T-helper 1 cell (primary cell): ENCODE measurements around the gene SLC22A4.

ENCODE experiments used
- DNase-seq, 5 donors: peaks; one replicate each; pipeline ENCODE4 v3.0.0-alpha.2; 2012 to 2020

The SLC22A4 gene

DNA sequence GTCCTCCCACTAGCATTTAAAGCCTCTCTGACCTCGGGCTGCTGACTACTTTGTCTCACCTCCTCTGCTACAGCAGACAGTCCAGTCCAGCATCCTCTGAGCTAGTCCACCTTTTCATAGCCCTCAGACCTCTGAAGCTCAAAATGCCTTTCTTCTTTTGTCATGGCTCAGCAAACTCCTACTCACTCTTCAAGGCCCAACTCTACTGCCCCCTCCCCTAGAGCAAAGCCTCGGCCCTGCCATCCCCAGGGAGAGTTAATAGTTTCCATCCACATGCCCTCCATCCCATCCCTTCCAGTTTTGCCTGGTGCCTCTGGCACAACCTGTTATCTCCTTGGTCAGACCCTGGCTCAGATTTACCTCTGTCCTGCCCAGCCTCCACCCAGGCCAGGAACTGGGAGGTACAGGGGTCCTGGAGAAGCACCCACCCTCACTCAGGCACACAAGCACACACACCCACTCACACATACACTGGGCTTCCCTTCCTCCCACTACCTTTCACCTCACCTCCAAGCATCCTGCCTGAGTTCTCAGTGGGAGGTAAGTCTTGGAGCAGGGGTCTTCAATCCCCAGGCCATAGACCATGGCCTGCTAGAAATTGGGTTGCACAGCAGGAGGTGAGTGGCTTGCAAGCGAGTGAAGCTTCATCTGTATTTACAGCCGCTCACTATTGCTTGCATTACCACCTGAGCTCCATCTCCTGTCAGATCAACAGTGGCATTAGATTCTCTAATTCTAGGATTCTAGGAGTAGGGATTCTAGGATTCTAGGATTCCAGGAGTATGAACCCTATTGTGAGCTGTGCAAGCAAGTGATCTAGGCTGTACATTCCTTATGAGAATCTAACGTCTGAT lies 18.6 kb upstream of the SLC22A4 start:
- DNase-seq: no peak

DNA sequence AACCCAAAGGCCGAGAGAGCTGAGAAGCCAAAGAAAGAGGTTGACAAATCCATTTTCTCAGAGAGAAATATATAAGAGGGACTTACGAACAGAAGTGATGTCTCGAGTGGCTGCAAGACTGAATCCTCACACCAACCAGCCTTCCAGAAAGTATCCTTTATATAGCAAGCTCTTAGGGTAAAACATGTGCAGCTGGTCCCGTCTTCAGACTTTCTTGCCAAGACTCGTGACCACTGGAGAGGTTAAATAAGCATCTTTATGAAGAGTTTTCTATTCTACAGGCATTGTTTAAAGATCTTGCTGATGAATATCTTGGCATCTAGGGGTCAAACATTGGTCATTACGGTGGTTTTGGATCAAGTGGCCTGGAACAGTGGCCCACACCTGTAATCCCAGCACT lies 16.9 kb upstream of the SLC22A4 start:
- no peak for DNase-seq

DNA sequence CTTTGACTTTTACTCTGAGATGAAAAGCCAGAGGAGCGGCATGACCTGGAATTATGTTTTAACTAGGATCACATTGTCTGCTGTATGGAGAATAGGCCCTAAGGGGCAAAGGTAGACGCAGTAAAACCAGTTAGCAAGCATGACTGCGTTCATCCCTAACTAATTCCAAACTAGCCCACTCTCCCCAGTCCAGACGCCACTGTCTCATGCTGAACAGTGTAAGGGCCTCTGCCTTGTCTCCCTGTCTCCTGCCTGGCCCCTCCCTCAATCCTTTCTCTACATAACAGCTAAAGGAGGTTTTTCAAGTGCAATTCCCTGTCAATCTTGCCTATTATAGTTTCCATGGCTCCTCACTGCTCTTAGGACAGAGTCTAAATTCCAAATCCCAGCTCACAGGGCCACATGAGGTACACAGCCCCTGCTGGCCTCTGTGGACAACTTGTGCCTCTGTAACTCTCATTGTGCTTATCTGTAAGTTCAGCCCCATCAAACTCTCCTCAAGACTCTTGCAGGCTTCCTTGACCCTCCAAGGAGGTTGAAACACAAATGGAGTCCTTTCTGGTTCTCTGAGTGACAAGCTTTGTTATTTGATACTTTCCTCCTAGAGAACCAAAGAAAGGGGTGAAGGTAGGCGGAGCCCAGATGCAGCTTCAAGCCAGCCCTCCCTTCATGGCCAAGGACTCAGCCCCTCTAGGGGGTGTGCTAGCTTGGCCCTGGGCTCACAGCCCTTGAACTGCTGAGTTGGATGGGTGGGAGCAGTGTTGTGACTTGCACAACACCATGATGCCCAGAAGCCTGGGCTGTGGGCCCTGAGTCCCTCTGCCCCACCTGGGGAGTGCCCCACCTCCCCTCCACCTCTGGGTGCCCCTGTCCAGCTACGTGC lies 16.0 kb upstream of the SLC22A4 start:
- DNase-seq: no peak

DNA sequence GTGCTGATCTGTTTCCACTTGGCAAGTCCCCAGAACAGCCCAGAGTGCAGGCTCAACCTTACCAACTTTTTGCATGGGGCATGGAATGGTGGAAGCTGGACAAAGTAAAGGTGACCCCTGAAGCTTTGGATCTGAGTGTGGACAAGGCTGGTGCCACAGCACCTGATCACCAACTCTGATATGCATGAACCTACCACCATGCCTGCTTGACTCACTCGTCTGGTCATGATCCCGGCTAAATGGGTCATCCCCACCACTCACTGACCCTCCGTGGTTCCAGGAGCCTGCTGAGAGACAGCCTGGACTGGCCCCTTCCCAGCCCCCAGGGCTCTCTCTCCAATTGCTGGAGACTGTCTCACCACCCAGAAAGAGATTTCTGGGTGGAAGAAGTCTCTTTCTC lies 14.4 kb upstream of the SLC22A4 start:
- no peak for DNase-seq

DNA sequence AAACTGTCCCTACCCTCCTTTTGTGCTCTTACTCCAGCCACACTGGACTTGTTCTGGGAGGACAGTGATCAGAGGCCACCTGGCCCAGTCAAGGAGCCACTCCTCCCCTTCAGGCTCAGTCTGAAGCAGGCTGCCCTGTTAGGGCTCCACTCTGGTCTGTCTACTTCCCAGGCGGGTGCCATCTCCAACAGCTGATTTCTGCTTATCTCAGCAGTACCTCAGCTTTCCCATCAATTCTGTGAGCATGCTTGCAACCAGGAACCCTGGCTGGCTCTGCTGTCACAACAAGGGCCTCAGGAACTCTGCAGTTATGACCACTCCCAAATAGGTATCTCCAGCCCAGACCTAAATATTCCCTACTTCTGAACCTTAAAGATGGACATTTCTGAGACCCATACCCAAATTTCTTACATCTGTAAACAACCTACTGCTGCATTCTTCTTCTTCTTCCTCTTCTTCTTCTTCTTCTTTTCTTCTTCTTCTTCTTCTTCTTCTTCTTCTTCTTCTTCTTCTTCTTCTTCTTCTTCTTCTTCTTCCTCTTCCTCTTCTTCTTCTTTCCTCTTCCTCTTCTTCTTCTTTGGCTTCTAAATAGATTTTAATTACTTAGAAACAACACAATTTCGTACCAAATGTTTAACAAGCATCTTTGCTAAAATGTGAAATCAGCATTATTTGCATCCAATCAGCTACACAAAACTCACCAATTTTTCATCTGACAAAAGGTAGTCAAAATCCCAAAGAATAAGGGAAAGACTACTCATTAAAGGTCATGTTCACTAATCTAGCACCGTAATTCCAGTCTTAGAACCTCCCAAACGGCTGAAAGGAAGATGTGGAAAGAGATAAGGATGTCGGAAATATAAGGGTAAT lies 13.6 kb upstream of the SLC22A4 start:
- DNase-seq: no peak

DNA sequence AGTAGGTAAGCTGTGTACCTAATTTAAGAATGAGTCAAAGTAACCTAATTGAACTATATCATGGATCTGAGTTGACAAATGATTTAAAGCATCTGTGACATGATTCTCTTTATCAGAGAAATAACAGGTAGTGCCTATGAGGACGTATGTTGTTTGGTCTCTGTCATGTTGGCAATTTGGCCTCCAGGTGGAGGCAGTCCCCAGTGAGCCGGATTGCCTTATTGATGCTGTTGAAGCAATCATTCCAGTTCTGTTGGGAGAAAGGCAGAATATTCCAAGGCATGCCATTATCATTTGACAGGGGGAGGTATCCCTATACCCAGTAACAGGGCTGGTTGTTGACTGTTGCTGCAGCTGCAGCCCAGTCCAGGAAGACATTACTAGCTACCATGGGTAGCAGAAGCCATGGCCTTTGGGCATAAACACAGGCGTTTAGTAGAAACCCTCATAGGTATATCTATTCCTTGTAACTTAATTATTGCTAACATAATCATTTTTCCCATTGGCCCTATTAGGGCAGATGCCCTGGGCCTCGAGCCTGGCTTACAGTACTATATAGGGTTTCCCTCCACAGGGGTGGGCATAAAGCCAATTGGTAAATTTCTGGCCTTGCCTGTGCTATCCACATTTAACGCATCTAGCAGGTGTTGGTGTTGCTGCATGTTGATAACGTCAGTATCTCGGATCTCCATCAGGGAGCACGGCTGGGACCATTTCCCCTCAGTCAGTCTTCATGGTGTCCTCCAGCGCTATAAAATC lies 12.2 kb upstream of the SLC22A4 start:
- DNase-seq: no peak

DNA sequence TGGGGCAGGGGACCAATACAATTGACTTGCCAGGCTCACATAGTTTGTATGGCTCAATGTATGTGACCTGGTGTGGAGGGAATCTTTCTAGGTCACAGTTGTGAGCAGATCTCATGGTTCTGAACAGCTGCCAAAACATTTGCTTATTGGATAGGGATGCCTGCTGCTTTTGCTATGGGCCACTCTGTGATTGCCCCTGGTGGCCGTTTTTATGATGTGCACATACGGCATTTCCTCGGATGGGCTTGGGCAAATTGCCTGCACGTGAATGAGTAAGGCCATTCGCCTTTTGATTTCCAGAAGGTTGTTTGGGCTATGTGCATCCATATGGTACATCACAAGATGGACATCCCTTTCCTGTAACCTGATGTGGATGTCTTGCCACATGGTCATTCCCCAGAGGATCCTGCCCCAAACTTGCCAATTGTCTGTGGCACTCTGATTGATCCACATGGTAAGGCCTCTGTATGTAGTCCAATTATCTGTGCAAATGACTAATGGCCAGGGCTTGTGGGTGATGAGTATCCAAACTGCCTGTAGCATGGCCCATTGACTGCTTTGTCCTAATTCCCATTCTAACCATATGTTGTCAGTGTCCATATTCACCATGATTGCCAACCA lies 10.7 kb upstream of the SLC22A4 start:
- no peak for DNase-seq

DNA sequence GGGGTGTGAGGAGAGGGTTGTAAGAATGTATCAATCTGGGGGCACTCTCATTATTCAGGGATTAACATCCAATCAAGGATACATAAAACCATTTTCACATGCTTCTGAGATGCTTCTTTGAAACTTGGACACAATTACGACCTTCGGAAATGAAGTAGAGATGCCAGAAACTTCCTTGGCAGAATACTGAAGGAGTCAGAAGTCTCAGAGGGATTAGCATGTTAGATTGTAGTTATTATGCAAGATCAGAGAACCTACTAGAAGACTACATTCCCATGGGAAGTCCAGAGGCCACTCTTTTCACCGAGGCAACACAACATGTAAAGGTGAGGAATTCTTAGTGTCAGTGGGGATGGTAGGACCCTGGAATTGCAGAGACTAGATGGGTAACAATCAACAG lies 5.1 kb upstream of the SLC22A4 start:
- no peak for DNase-seq

DNA sequence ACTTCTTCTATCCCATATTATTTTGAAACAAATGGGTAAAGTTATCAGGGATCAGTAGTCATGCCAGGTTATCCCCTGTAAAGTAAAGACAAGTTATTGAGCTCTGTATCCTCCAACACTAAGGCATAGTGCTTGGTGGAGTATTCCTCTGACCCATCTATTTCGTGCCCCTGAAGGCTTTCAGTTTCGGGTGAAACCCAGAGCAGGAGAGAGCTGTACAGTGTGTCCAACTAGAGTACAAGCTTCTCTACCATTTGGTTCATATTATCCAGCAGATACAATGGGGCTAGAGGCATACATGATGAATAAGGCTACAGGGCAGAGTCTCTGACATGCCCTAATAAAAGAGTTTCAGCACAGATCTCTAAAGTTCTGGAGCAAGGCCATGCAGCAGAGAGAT lies 3.2 kb upstream of the SLC22A4 start:
- DNase-seq: no peak

DNA sequence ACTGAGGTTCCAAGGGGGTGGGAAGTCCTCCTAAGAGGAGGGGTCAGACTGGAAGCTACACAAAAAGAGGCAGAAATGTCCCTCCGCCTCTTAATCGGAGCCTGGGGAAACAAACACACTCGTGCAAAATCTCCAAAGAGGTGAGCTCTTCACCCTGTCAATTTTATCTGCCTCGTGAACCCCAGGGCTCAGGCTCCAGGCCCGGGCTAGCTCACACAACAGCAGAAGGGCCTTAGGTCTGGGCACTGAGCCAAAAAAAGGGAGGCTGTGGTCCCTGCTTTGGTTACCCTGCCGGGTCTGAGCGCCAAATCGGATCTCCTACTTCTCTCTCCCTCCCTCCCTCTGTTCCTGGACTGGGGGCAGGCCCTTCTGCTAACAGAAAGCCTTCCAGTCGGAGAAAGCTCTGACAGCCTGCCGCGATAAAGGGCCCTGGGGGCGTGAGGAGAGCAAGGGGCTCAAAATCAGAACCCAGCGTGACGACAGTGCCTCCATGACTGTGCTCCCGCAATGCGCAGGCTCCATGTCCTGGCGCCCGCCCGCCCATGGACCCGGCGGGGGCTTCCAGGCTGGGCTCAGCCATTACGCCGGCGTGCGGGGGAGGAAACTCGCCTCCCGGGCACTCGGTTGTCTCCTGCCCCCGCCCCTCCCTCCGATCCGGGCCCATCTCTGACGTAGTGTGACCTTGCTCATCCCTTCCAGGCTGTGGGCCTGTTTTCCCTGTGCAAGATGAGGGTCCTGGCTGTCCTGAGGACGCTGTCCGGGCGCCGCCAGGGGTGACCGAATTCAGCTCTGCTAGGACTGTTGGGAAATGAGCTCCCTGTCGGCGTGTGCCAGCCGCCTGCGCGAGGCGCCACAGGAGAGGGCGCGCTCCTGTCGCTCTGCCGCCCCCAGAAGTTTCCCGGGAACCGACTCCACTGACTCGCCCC lies 865 bp upstream of the SLC22A4 start:
- DNase-seq: peak; percentile 24 to 45 (median 40)

DNA sequence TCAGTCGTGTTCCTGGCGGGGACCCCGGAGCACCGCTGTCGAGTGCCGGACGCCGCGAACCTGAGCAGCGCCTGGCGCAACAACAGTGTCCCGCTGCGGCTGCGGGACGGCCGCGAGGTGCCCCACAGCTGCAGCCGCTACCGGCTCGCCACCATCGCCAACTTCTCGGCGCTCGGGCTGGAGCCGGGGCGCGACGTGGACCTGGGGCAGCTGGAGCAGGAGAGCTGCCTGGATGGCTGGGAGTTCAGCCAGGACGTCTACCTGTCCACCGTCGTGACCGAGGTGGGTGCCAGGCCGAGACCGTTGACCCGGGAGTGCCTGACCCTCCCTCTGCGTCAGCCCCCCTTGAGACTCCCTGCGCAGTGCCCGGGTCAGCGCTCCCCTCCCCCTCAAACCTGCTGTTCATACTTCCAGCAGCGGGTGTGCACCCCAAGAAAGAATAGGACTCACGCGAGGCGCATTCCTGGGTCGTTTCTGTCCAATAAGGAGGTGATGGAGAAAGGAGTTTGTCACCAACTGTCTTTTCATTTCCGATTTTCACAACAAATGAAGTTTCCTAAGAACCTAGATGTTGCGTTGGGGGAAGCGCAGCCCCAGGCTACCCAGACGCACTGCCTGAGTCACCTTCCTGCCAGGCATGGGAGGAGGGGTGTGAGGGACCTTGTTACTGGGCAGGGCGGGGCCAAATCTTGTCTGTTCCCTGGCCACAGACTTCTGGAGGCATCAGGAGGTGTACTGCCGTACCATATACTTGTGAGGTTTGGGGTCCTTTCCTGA lies 722 bp downstream of the SLC22A4 start:
- DNase-seq: peak in 4 of 5 donors; percentile 22 to 75 (median 40)

DNA sequence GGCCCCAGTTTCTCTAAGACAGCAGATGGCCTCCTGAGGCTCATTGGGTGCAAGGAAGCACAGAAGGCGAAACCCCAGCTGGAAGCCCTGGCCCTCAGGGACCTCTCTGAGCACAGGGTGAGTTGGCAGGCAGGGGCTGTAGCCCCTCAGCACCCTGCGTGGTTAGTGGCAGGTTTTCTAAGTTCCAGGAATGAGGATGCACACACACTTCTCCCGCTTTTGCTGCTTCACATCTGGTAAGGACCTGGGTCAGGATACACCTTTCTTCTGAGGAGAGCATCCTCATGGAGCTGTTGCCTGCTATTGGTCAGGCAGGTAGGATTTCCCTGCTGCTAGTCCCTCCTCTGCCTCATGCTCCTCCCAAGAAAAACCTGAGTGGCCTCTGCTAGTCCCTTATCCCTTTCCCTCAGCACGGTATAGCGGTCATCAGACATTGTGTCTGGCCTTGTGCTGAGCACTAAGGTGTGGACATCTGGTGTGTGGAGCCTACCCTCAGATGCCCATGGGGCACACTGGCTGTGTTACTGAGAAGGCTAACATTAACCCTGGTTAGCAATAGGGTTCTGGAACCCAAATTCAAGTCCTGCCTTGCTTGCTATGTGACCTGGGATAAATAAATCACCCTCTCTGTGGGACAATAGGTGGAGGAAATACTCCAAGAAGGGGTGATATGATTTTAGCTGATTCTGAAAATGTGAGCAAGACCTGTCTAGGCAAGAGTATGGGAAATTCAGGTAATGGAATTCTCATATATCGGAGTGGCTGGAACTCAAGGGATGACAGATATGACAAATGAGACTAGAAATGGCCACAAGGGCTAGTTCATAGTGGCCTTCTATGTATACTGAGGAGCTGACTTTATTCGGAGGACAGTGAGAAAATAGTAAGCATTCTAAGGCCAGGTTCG lies 1.6 kb downstream of the SLC22A4 start:
- DNase-seq: no peak

DNA sequence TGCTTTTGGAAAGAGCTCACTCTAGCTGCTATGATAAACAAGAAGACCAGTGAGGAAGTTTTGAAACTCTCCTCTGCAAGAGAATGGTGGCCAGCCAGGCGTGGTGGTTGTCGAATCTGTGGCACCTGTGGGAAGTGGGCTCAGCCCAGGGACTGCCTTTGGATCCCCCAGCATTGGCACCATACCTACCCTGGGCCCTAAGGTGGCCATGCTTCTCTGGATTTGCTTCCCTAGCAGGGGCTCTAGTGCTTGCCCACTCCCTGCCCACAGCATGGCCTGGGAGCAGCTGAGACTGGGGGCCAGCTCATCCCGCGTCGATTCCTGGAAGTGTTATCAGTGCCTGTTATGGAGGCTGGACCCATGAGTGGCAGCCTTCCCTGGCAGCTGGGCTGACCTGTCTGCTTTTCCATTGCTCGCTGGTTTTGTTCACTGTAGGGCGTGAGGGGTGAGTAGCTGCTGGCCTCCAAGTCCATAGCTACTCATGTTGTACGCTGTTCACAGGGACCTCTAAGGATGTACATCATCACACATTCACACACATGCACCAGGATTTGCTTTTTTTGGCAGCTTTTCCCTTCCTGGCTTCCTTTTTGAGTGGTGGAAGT lies 2.3 kb downstream of the SLC22A4 start:
- no peak for DNase-seq

DNA sequence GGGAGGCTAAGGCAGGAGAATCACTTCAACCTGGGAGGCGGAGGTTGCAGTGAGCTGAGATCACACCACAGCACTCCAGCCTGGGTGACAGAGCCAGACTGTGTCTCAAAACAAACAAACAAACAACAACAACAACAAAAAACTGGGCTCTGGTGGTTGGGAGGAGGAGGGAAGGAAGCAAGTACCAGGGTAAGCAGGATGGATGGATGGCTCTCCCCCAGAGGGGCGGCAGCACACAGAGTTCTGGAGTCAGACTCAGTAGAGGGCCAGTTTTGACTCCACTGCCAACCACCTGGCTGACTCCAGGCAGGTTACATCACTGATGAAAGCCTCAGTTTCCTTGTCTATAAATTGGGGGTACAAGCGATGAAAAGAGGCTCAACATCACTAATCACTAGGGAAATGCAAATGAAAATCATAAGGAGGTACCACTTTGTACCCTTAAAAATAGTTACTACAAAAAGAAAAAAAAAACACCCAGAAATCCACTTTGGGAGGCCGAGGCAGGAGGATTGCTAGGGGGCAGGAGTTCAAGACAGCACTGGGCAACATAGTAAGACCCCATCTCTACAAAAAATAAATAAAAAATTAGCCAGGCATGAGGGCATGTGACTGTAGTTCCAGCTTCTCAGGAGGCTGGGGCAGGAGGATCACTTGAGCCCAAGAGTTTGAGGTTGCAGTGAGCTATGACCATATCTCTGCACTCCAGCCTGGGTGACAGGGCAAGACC lies 3.2 kb downstream of the SLC22A4 start:
- DNase-seq: no peak

DNA sequence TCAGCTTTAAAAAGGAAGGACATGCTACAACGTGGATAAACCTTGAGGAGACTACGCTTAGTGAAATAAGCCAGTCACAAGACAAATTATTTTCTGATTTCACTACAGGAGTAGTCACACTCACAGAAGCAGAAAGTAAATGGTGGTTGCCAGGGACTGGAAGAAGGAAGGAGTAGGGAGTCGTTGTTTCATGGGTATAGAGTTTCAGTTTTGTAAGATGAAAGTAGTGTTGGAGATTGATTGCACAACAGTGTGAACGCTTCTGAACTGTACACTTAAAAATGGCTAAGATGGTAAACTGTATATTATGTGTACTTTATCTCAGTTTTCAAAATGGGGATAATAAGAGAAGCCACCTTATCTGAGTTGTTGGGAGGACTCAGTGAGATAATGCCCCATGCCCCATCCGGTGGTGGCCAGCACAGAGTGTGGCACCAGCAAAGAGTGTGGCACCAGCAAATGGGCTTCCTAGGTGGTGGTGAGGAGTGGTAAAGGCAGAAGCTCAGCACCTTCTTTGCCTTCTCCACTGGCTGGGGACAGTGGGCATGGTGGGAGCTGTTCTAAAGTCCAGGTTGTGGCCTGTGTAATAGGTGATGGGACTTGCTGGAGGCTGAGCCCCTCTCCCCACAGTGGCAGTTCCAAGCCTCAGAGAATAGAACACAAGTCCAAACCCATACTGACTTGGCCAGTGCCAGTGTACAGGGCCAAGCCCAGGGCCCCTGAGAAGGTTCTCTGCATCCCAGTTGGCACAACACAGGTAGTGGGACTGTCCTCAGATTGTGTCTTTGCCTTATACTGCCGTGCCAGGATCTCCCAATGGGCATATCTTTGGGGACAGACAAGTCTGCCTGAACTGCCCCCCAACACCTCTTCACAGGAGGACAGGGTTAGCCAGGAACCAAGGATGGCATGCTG lies 4.4 kb downstream of the SLC22A4 start:
- no peak for DNase-seq

DNA sequence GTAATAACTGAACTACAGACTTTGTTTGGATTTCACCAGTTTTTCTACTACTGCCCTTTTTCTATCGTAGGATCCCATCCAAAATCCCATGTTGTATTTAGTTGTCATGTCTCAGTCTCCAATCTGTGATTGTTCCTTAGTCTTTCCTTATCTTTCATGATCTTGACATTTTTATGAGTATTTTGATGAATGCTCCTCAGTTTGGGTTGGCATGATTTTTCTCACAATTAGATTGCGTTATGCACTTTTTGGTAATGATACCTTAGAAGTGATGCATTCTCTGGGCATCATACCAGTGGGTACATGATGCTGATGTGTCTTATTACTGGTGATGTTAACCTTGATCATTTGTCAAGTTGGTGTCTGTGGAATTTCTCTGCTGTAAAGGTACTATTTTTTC lies 5.7 kb downstream of the SLC22A4 start:
- DNase-seq: no peak
